Glutamatergic neuron (in vitro differentiated cells): Measurements from ENCODE around the gene DLK1. TPM values are rescaled to one million over a fixed set of nuclear protein-coding genes. Genes with fewer than 3 reads are reported as not detected.

Experiments
- DNase-seq: peaks from one replicate; pipeline ENCODE4 v3.0.0; 2022
- H3K27ac Mint-ChIP-seq: one replicate; pipeline ENCODE4 v1.8.0; 2020; ENCODE audit warnings: mild to moderate bottlenecking, mixed read lengths, inconsistent platforms; ENCODE audit not compliant: unreplicated experiment
- H3K27me3 Mint-ChIP-seq: one replicate; pipeline ENCODE4 v1.8.0; 2020; ENCODE audit warnings: mild to moderate bottlenecking, moderate library complexity, mixed read lengths, inconsistent platforms; ENCODE audit not compliant: unreplicated experiment
- H3K36me3 Mint-ChIP-seq: one replicate; pipeline ENCODE4 v1.8.0; 2020; ENCODE audit warnings: mild to moderate bottlenecking, mixed read lengths, inconsistent platforms; ENCODE audit not compliant: unreplicated experiment
- H3K4me1 Mint-ChIP-seq: one replicate; pipeline ENCODE4 v1.8.0; 2020; ENCODE audit warnings: mild to moderate bottlenecking, low read depth, mixed read lengths, inconsistent platforms; ENCODE audit not compliant: unreplicated experiment
- H3K4me3 Mint-ChIP-seq: one replicate; pipeline ENCODE4 v1.8.0; 2020; ENCODE audit warnings: mild to moderate bottlenecking, mixed read lengths, inconsistent platforms; ENCODE audit not compliant: unreplicated experiment
- H3K9me3 Mint-ChIP-seq: one replicate; pipeline ENCODE4 v1.8.0; 2020; ENCODE audit warnings: mild to moderate bottlenecking, moderate library complexity, mixed read lengths, inconsistent platforms; ENCODE audit not compliant: unreplicated experiment
- total RNA-seq: library from RNA; stranded (reverse); fragmentation: NEBNext Ultra II Directional; extraction: Animal tissue kit (Norgen Biotek cat#: 25700); gene quantifications from one replicate; pipeline ENCODE4 v1.2.1, GENCODE V29; 2021; ENCODE audit not compliant: unreplicated experiment
- TF ChIP-seq, protein P1 (sequence below): fragments of 200-600 bp; sonication (generic); IDR thresholded peaks from one replicate; pipeline ENCODE4 v1.5.0; 2021; ENCODE audit not compliant: partially characterized antibody, unreplicated experiment

Gene DLK1
- total RNA-seq, 1 donor from 2014 or later: 37.3 TPM

DNA sequence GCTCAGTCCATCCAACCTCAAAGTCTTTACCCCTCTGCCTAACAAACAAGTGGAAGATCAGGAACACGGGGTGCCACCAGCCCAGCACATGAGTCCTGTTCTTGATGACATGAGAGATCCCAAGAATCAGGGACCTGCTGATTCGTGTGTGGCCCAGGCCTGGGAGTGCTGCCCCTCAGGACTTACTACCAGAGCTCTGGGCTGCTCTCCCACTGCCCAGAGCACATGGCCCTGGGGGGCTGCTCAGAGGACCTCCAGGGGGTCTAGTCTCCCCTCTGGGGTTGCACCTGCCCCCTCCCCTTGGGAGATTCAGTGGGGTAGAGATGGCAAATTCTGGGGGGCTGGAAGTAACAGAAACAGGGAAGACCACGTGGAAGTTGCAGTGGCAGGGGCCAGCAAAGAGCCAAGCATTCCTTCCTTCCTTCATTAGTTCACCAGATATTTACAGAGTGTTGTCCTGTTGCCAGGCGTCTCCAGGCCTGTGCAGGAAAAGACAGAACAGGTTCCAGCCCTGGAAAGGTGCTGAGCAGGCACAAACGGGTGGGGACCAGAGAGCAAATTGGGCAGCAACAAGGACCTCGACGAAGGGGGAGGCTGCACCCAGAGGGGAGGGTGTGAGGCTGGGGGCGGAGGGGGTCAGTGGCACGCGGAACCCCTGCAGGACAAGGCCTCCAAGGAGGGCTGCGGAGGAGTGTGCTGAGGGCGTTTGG is 54.1 kb downstream of the DLK1 start:
- H3K4me3 Mint-ChIP-seq: no peak overlapping the region
- no peak overlapping the region for H3K27ac Mint-ChIP-seq
- peaks cover 10% of the 10 kb centered on the region for H3K27me3 Mint-ChIP-seq
- DNase-seq: no peak
- TF ChIP-seq, protein P1, sequence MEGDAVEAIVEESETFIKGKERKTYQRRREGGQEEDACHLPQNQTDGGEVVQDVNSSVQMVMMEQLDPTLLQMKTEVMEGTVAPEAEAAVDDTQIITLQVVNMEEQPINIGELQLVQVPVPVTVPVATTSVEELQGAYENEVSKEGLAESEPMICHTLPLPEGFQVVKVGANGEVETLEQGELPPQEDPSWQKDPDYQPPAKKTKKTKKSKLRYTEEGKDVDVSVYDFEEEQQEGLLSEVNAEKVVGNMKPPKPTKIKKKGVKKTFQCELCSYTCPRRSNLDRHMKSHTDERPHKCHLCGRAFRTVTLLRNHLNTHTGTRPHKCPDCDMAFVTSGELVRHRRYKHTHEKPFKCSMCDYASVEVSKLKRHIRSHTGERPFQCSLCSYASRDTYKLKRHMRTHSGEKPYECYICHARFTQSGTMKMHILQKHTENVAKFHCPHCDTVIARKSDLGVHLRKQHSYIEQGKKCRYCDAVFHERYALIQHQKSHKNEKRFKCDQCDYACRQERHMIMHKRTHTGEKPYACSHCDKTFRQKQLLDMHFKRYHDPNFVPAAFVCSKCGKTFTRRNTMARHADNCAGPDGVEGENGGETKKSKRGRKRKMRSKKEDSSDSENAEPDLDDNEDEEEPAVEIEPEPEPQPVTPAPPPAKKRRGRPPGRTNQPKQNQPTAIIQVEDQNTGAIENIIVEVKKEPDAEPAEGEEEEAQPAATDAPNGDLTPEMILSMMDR: no peak
- peaks cover 17% of the 10 kb centered on the region for H3K4me1 Mint-ChIP-seq
- H3K36me3 Mint-ChIP-seq: no peaks in the 10 kb centered on the region
- peaks cover 4% of the 10 kb centered on the region for H3K9me3 Mint-ChIP-seq

DNA sequence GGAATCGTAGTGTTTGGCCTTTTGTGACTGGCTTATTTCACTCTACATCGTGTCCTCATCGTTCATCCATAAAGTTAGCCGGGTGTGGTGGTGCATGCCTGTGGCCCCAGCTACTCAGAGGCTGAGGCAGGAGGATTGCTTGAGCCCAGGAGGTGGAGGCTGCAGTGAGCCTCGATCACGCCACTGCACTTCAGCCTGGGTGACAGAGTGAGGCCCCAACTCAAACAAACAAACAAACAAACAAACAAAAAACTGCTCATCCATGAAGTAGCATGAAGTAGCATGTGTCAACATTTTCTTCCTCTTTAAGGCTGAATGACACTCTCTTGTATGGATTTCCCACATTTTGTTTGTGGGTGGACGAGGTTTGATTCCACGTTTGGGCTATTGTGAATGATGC is 55.3 kb downstream of the DLK1 start:
- Mint-ChIP-seq H3K27ac (no peak overlapping the region), H3K9me3 (peaks cover 4% of the 10 kb centered on the region), H3K36me3 (no peaks in the 10 kb centered on the region), H3K4me1 (peaks cover 22% of the 10 kb centered on the region), H3K4me3 (no peak overlapping the region), H3K27me3 (peaks cover 10% of the 10 kb centered on the region)
- TF ChIP-seq, protein P1: no peak
- no peak for DNase-seq

DNA sequence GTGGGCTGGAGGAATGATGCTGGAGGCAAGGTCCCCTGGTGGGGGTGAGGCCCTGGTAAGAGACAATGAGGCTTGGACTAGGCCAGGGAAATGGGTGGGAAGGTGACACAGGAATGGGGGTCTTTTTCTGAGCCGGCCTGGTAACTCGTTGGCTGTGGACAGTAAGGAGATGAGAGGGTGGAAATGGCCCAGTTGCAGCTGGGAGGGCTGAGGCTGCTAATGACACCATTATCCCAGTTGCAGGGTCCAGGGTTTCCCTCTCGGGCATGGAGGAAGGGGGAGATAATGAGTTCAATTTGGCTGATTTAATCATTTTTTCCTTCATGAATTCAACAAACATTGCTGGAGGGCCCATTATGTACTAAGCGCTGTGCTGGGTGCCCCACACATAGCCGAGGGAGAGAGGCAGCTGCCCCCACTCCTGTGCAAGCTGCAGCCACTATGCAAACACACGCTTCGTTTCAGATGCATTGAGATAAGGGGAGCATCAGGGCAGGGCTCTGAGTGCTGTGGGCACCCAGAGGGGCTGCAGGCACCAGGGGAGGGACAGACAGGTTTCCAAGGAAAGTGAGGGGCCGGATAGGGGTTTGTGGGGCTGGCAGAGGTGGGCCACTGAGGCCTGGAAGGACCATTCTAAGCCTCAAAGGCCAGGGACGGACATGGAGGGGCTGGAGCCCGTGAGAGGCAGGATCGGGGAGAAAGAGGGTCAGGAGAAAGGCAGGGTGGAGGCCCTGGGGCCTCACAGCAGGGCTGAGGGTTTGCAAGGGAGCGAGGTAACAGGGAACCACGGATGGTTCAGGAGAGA is 56.0 kb downstream of the DLK1 start:
- DNase-seq: no peak
- Mint-ChIP-seq H3K27me3 (peaks cover 10% of the 10 kb centered on the region), H3K36me3 (no peaks in the 10 kb centered on the region), H3K4me1 (peaks cover 22% of the 10 kb centered on the region), H3K4me3 (no peak overlapping the region), H3K27ac (peak overlapping the region; percentile 67), H3K9me3 (peaks cover 4% of the 10 kb centered on the region)
- TF ChIP-seq, protein P1: no peak

DNA sequence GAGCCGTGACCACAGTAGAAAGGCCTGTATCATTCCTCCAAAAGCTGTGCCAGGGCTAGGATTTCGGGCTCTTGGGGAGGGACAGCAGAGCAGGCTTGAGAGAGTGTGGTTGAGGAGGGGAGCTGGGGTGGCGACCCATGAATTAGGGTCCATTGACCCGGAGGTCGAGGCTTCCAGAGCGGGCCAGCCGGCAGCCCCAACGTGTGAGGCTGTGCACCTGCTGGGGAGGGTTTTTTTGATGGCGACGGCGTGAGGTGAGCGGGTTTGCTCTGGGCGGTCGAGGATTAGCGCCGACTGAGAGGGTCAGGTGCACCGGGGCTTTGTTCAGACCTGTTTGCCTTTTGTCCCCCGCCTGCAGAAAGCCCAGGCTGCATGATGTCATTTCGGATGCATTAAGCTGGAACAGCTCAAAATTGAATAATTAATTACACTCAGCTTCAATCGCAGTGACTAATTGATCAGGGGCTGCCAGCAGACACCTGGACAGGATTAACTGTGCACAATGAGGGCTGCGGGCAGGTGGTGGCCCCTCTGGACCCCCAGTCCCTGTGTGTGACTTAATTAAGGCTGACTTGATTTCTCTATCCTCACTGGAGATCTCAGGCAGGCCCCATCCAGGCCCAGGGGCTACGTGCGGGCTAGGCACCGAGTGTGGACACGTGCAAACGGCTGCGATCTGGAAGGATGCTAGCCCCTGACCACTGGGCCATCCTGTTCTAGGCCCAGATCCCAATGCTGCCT is 57.1 kb downstream of the DLK1 start:
- Mint-ChIP-seq H3K36me3 (no peaks in the 10 kb centered on the region), H3K4me3 (no peak overlapping the region), H3K4me1 (peaks cover 22% of the 10 kb centered on the region), H3K27me3 (peaks cover 9% of the 10 kb centered on the region), H3K27ac (peak overlapping the region; percentile 48), H3K9me3 (peaks cover 4% of the 10 kb centered on the region)
- TF ChIP-seq, protein P1: no peak
- DNase-seq: no peak
